Skeletal muscle cell (primary cell): ENCODE results near the gene SPATA46.

ENCODE experiments used
- DNase-seq: peaks from one replicate; pipeline ENCODE4 v3.0.0-alpha.2; 2010; ENCODE audit warnings: low read depth
- H3K4me3 ChIP-seq: 2 replicates; pipeline ENCODE4 v1.5.1; 2011; ENCODE audit warnings: low read depth, mild to moderate bottlenecking, control low read depth, low read length, moderate library complexity

The SPATA46 gene

GRCh38 chr1:162327788-162328165, 48.9 kb downstream of the SPATA46 start:
- H3K4me3 ChIP-seq: no peak overlapping the region
- DNase-seq: no peak

GRCh38 chr1:162327144-162327787, 49.4 kb downstream of the SPATA46 start:
- DNase-seq: no peak
- no peak overlapping the region for H3K4me3 ChIP-seq

GRCh38 chr1:162326559-162326958, 50.1 kb downstream of the SPATA46 start:
- no peak for DNase-seq
- H3K4me3 ChIP-seq: no peak overlapping the region

- H3K4me3 ChIP-seq: no peak overlapping the region
Observed at GRCh38 chr1:162324396-162324795, 52.3 kb downstream of the SPATA46 start.

More at GRCh38 chr1:162324396-162324795, 52.3 kb downstream of the SPATA46 start:
- no peak for DNase-seq
